Spleen (tissue), 7 donors: ENCODE results near the gene PPP5C.

ENCODE experiments used
- CTCF ChIP-seq, 11 experiments: fragments of 200-600 bp in 7 of 11; fragments of 450-650 bp in 4 of 11; sonication (generic) in 4 of 11; IDR thresholded peaks in 8 of 11; conservative IDR thresholded peaks in 3 of 11; 1 replicate in 7 of 11; 2 replicates in 4 of 11; pipeline versions ENCODE4 v1.4.0 to v1.8.0; 2016 to 2021; ENCODE audit warnings: antibody characterized with exemption in 11 of 11, inconsistent platforms in 4 of 11, mild to moderate bottlenecking in 1 of 11
- POLR2A ChIP-seq, 3 donors: fragments of 450-650 bp; IDR thresholded peaks; one replicate each; pipeline ENCODE4 v1.5.1; 2017; ENCODE audit warnings: antibody characterized with exemption in 3 of 3, mild to moderate bottlenecking in 1 of 3
- POLR2AphosphoS5 ChIP-seq, 3 donors: sonication (generic); formaldehyde crosslinking; IDR thresholded peaks; one replicate each; pipeline ENCODE4 v1.5.1; 2017; ENCODE audit warnings: antibody characterized with exemption in 3 of 3
- donor health status: DM: no; HTN: no; CAD: no; lungs with moderate emphysema.
- donor health status: DM: no; HTN: no; CAD: no.
- donor health status: DM: no; HTN: no; CAD: no.

GRCh38 chr19:46392837-46393236 is 46.0 kb downstream of the PPP5C start:
- TF ChIP-seq CTCF (IDR thresholded peaks at IDR 0.05 in 8 of 11, conservative IDR thresholded peaks at IDR 0.05 in 3 of 11) = no peak
- no peak for TF ChIP-seq POLR2A (IDR thresholded peaks at IDR 0.05)
- TF ChIP-seq POLR2AphosphoS5 (IDR thresholded peaks at IDR 0.05) = no peak
